Measurements from ENCODE around the gene AP3B1.

The AP3B1 gene

GRCh38 chr5:78243639-78244038, 50.9 kb downstream of the AP3B1 start:
- Histone ChIP-seq H3K9me3 (ENCODE audit: control insufficient read depth, insufficient read depth, low read length) (no peaks in the 10 kb centered on the region), H3K9ac (ENCODE audit: low read depth, low read length) (no peak overlapping the region), H3K36me3 (ENCODE audit: insufficient read depth, low read length) (no peaks in the 10 kb centered on the region), H3K4me1 (ENCODE audit: insufficient read depth, low read length) (no peaks in the 10 kb centered on the region)

GRCh38 chr5:78243091-78243490, 51.4 kb downstream of the AP3B1 start:
- no peaks in the 10 kb centered on the region for H3K36me3 ChIP-seq (ENCODE audit: insufficient read depth, low read length)
- no peaks in the 10 kb centered on the region for H3K9me3 ChIP-seq (ENCODE audit: control insufficient read depth, insufficient read depth, low read length)
- H3K9ac ChIP-seq (ENCODE audit: low read depth, low read length): no peak overlapping the region
- H3K4me1 ChIP-seq (ENCODE audit: insufficient read depth, low read length): no peaks in the 10 kb centered on the region

- Histone ChIP-seq H3K36me3 (ENCODE audit: insufficient read depth, low read length) (no peaks in the 10 kb centered on the region), H3K9me3 (ENCODE audit: control insufficient read depth, insufficient read depth, low read length) (no peaks in the 10 kb centered on the region), H3K4me1 (ENCODE audit: insufficient read depth, low read length) (no peaks in the 10 kb centered on the region), H3K9ac (ENCODE audit: low read depth, low read length) (no peak overlapping the region)
Measured at GRCh38 chr5:78242001-78242400, 52.5 kb downstream of the AP3B1 start.

DNA sequence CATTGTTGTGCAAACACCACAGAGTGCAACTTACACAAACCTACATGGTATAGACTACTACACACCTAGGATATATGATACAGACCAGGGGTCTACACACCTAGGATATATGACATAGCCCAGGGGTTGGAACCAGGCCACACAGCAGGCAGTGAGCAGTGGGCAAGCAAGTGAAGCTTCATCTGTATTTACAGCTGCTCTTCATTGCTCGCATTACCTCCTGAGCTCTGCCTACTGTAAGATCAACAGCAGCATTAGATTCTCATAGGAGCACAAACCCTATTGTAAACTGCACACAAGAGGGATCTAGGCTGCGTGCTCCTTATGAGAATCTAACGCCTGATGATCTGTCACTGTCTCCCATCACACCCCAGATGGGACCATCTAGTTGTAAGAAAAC, 56.6 kb downstream of the AP3B1 start:
- Histone ChIP-seq H3K9me3 (ENCODE audit: control insufficient read depth, insufficient read depth, low read length) (no peaks in the 10 kb centered on the region), H3K36me3 (ENCODE audit: insufficient read depth, low read length) (no peaks in the 10 kb centered on the region), H3K9ac (ENCODE audit: low read depth, low read length) (no peak overlapping the region), H3K4me1 (ENCODE audit: insufficient read depth, low read length) (no peaks in the 10 kb centered on the region)

DNA sequence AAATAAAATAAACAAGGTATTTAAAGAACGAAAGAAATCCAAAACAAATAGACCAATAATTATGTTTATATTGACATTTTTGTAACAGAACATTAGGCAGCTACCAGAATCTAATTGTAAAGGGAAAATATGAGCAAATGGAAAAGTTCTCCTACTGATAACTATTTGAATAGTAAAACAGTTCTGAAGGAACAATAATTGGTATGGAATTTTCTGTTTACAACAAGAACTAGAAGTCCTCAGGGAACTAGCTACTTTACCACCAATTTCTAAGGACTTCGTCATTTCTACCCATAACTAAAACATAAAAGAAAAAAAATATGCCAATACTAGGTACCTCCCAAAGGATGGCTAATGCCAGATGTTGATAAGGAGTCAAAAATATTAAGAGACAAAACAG, 58.5 kb downstream of the AP3B1 start:
- Histone ChIP-seq H3K9me3 (ENCODE audit: control insufficient read depth, insufficient read depth, low read length) (no peaks in the 10 kb centered on the region), H3K36me3 (ENCODE audit: insufficient read depth, low read length) (no peaks in the 10 kb centered on the region), H3K9ac (ENCODE audit: low read depth, low read length) (no peak overlapping the region), H3K4me1 (ENCODE audit: insufficient read depth, low read length) (no peaks in the 10 kb centered on the region)

- Histone ChIP-seq H3K9ac (ENCODE audit: low read depth, low read length) (no peak overlapping the region), H3K36me3 (ENCODE audit: insufficient read depth, low read length) (no peaks in the 10 kb centered on the region), H3K4me1 (ENCODE audit: insufficient read depth, low read length) (no peaks in the 10 kb centered on the region), H3K9me3 (ENCODE audit: control insufficient read depth, insufficient read depth, low read length) (no peaks in the 10 kb centered on the region)
Measured at GRCh38 chr5:78235289-78235688, 59.2 kb downstream of the AP3B1 start.

GRCh38 chr5:78234804-78235203, 59.7 kb downstream of the AP3B1 start:
- no peaks in the 10 kb centered on the region for H3K36me3 ChIP-seq (ENCODE audit: insufficient read depth, low read length)
- no peaks in the 10 kb centered on the region for H3K9me3 ChIP-seq (ENCODE audit: control insufficient read depth, insufficient read depth, low read length)
- no peak overlapping the region for H3K9ac ChIP-seq (ENCODE audit: low read depth, low read length)
- no peaks in the 10 kb centered on the region for H3K4me1 ChIP-seq (ENCODE audit: insufficient read depth, low read length)

GRCh38 chr5:78232163-78232562, 62.3 kb downstream of the AP3B1 start:
- H3K4me1 ChIP-seq (ENCODE audit: insufficient read depth, low read length): no peaks in the 10 kb centered on the region
- H3K9me3 ChIP-seq (ENCODE audit: control insufficient read depth, insufficient read depth, low read length): no peaks in the 10 kb centered on the region
- no peak overlapping the region for H3K9ac ChIP-seq (ENCODE audit: low read depth, low read length)
- no peaks in the 10 kb centered on the region for H3K36me3 ChIP-seq (ENCODE audit: insufficient read depth, low read length)

DNA sequence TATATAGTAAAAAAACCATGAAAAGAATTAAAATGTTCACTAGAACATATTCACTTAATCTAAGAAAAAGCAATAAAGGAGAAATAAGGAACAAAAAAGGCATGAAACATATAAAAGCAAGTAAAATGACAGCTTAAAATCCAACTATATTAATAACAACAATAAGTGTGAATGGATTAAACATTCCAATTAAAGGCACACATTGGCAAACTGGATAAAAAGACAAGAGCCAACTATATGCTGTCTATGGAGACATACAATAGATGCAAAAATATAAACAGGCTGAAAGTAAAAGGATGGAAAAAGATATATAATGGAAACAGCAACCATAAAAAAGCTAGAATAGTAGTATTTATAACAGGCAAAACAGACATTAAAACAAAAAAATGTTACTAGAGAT, 70.1 kb downstream of the AP3B1 start:
- Histone ChIP-seq H3K36me3 (ENCODE audit: insufficient read depth, low read length) (no peaks in the 10 kb centered on the region), H3K9me3 (ENCODE audit: control insufficient read depth, insufficient read depth, low read length) (no peaks in the 10 kb centered on the region), H3K4me1 (ENCODE audit: insufficient read depth, low read length) (no peaks in the 10 kb centered on the region), H3K9ac (ENCODE audit: low read depth, low read length) (no peak overlapping the region)

DNA sequence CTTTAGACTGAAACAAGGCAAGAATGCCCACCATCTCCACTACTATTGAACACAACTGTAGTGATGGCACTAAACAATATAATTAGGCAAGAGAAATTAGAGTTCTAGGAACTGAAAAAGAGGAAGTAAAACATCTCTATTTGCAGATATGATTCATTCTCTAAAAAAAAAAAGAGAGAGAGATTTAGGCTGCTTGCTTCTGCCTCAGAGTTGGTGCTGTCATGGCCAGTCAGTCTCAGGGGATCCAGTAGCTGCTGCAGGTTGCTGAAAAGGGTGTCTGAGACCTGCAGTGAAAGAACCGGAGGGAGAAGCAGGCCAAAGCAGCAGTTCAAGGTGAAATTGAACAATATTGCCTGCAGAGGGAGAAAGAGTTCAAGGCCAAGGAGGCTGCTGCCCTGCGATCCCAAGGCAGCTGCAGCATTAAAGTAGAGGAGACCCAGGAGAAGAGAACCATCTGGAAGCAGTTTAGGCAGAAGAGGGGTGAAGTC, 72.5 kb downstream of the AP3B1 start:
- H3K9me3 ChIP-seq (ENCODE audit: control insufficient read depth, insufficient read depth, low read length): no peaks in the 10 kb centered on the region
- no peak overlapping the region; the same call in 1 of the 2 replicates for H3K9ac ChIP-seq (ENCODE audit: low read depth, low read length)
- H3K36me3 ChIP-seq (ENCODE audit: insufficient read depth, low read length): no peaks in the 10 kb centered on the region

DNA sequence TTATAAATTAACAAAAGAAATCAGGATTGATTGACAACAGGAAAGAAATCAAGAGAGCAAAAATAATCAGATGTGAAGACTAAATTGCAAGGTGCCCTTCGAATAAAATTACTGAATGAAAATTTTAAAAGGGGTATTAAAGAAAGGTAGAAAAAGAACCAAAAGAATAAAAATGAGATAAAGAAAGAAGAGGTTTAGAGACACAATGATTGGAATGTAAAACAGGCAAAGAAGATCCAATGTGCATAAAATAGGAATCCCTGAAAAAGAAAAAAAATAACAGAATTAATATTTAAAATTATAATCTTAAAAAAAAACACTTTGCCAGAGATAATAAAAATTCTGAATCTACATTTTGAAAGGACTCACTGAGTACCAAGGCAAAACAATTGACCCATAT, 73.0 kb downstream of the AP3B1 start:
- Histone ChIP-seq H3K9ac (ENCODE audit: low read depth, low read length) (no peak overlapping the region), H3K9me3 (ENCODE audit: control insufficient read depth, insufficient read depth, low read length) (no peaks in the 10 kb centered on the region), H3K4me1 (ENCODE audit: insufficient read depth, low read length) (no peaks in the 10 kb centered on the region), H3K36me3 (ENCODE audit: insufficient read depth, low read length) (no peaks in the 10 kb centered on the region)

More for the DNA sequence above, 72.5 kb downstream of the AP3B1 start:
- H3K4me1 ChIP-seq (ENCODE audit: insufficient read depth, low read length): no peaks in the 10 kb centered on the region

DNA sequence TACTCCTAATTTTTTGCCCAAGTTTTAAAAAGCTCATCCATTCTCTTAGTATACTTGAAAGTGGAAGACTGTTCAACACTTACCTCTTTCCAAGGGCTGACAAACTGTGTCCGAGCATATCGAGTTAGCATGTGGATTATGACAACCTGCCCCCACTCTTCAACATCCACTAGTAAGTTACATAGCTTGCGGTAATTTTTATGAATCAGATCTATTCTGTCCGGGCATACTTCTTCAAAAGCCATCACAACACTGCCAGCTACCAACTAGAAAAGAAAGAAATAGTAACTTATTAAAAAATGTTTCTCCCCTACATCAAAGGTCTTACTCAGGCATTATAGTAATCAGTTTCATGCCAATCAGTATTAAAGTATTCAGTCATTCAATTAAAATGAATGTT, 78.5 kb downstream of the AP3B1 start:
- Histone ChIP-seq H3K4me1 (ENCODE audit: insufficient read depth, low read length) (no peaks in the 10 kb centered on the region), H3K9ac (ENCODE audit: low read depth, low read length) (no peak overlapping the region), H3K9me3 (ENCODE audit: control insufficient read depth, insufficient read depth, low read length) (no peaks in the 10 kb centered on the region), H3K36me3 (ENCODE audit: insufficient read depth, low read length) (no peaks in the 10 kb centered on the region; the same call in 1 of the 2 replicates)

DNA sequence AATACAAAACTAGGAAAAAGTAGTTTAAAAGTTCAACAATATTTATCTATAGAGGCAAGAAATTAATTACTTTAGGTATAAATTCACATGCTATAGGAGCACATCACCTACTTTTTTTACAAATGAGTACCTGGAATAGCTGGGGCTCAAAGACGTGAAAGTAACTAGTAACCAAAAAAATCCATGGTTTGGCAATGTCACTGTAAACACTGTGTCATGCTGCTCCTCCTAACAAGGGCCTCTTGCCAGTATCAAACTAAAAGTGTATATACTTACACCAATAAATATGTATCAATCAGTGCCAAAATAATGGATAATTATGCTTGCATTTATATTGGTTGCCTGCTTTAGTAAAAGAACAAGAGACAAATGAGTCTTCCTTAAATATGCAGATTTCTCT, 78.9 kb downstream of the AP3B1 start:
- Histone ChIP-seq H3K36me3 (ENCODE audit: insufficient read depth, low read length) (no peaks in the 10 kb centered on the region; the same call in 1 of the 2 replicates), H3K4me1 (ENCODE audit: insufficient read depth, low read length) (no peaks in the 10 kb centered on the region), H3K9ac (ENCODE audit: low read depth, low read length) (no peak overlapping the region), H3K9me3 (ENCODE audit: control insufficient read depth, insufficient read depth, low read length) (no peaks in the 10 kb centered on the region)

- Histone ChIP-seq H3K9me3 (ENCODE audit: control insufficient read depth, insufficient read depth, low read length) (no peaks in the 10 kb centered on the region), H3K36me3 (ENCODE audit: insufficient read depth, low read length) (no peaks in the 10 kb centered on the region; the same call in 1 of the 2 replicates), H3K9ac (ENCODE audit: low read depth, low read length) (no peak overlapping the region), H3K4me1 (ENCODE audit: insufficient read depth, low read length) (no peaks in the 10 kb centered on the region)
Measured at GRCh38 chr5:78213799-78214198, 80.7 kb downstream of the AP3B1 start.

- no peaks in the 10 kb centered on the region for H3K9me3 ChIP-seq (ENCODE audit: control insufficient read depth, insufficient read depth, low read length)
- no peaks in the 10 kb centered on the region; the same call in 1 of the 2 replicates for H3K36me3 ChIP-seq (ENCODE audit: insufficient read depth, low read length)
- H3K9ac ChIP-seq (ENCODE audit: low read depth, low read length): no peak overlapping the region
- H3K4me1 ChIP-seq (ENCODE audit: insufficient read depth, low read length): no peaks in the 10 kb centered on the region
Measured at GRCh38 chr5:78211052-78211451, 83.4 kb downstream of the AP3B1 start.

- Histone ChIP-seq H3K36me3 (ENCODE audit: insufficient read depth, low read length) (no peaks in the 10 kb centered on the region), H3K9me3 (ENCODE audit: control insufficient read depth, insufficient read depth, low read length) (peaks cover 6% of the 10 kb centered on the region; the same call in 1 of the 2 replicates), H3K4me1 (ENCODE audit: insufficient read depth, low read length) (no peaks in the 10 kb centered on the region), H3K9ac (ENCODE audit: low read depth, low read length) (no peak overlapping the region)
Measured at GRCh38 chr5:78204241-78204640, 90.3 kb downstream of the AP3B1 start.
